ENCODE results near the gene ZP1. TPM values are rescaled to one million over a fixed set of nuclear protein-coding genes. Genes with fewer than 3 reads are reported as not detected.
"Not testable (repeated sequence)": the region's sequence is repeated elsewhere in the genome, so short reads cannot be mapped to it uniquely, and the experiment has no call there.

Gene ZP1, protein sequence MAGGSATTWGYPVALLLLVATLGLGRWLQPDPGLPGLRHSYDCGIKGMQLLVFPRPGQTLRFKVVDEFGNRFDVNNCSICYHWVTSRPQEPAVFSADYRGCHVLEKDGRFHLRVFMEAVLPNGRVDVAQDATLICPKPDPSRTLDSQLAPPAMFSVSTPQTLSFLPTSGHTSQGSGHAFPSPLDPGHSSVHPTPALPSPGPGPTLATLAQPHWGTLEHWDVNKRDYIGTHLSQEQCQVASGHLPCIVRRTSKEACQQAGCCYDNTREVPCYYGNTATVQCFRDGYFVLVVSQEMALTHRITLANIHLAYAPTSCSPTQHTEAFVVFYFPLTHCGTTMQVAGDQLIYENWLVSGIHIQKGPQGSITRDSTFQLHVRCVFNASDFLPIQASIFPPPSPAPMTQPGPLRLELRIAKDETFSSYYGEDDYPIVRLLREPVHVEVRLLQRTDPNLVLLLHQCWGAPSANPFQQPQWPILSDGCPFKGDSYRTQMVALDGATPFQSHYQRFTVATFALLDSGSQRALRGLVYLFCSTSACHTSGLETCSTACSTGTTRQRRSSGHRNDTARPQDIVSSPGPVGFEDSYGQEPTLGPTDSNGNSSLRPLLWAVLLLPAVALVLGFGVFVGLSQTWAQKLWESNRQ
- total RNA-seq, result under 1 TPM in 2 of 3 donors, not detected in 1; 0.32 to 0.73 TPM

DNA sequence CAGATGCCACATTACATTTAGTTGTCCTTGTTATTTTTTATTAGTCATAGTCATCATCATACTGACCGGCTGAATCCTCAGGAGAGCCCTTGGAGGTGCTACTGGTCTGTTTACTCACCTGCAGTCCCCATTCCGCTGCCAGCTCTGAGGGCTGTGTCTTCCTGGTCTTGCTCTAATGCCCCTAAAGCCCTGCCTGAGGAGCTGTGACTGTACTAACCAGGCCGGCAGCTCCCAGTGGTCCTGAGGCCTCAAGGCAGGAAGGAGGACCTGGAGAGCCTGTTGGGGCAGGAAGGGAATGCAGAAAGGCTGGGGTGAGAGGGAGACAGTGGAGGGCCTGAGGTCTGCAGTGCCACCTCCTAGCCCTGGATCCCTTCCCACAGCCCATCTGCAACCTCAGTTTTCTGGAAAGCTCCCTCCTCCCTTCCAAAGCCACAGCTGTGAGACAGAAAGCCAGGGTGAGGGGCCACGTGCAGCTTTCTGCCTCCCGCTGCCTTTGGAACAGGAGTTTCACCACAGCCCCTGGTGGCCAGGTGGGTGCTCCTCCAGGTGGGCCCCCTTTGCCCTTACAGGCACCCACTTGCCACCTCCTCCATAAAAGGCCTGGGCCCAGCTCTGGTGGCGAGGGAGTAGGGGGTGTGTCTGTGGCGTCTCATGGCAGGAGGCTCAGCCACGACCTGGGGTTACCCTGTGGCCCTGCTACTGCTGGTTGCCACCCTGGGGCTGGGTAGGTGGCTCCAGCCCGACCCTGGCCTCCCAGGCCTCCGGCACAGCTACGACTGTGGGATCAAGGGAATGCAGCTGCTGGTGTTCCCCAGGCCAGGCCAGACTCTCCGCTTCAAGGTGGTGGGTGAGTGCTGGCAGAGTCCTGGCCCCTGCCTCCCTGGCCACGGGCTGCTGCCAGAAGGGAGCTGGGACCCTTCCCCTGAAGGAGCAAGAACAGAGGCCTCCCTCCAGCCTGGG lies at the start of gene ZP1:
TSS of gene ZP1 (plus strand) at position 632 of the 960 bp plus-strand sequence. CDS start at position 652, 20 bp downstream.
- TF ChIP-seq POLR2A (IDR thresholded peaks at IDR 0.05) (no peak), CTCF (IDR thresholded peaks at IDR 0.05) (no peak), POLR2AphosphoS5 (IDR thresholded peaks at IDR 0.05) (no peak)

DNA sequence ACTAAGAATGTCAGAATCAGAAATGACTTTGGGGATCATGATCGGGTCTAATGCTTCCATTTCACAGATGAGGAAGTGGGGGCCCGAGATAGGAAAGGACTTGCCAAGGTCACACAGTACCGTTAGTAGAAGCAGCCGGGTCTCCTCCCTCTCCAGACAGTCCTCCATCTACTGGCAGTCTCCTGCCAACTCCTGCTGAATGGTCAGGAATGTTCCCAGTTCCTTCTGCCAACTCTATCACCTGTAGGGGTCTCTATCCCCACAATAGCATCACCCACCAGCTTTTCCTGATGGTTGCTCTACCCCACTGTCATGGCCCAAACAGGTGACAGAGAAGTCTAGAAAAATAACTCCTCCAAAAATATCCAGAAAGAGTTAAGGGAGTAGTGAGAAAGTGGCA lies 49.3 kb upstream of the ZP1 start:
- Histone ChIP-seq H3K27me3 (no peaks in the 10 kb centered on the region), H3K4me3 (no peak overlapping the region), H3K36me3 (no peaks in the 10 kb centered on the region), H3K9me3 (peaks cover 9 to 14% of the 10 kb centered on the region in 2 donors), H3K27ac (no peak overlapping the region), H3K4me1 (no peaks in the 10 kb centered on the region)
- no peak for DNase-seq (ENCODE audit: low spot score in 2 of 2)
- intact Hi-C loops (cut with DNase I; ENCODE audit: low total_unique reads), result no loop called here
- TF ChIP-seq POLR2A (IDR thresholded peaks at IDR 0.05), result no peak
- TF ChIP-seq CTCF (IDR thresholded peaks at IDR 0.05), result no peak
- TF ChIP-seq POLR2AphosphoS5 (IDR thresholded peaks at IDR 0.05), result no peak

More for the DNA sequence above, at the start of gene ZP1:
- intact Hi-C loops (cut with DNase I; ENCODE audit: low total_unique reads), result no loop called here
- Histone ChIP-seq H3K27me3 (no peaks in the 10 kb centered on the region), H3K9me3 (no peaks in the 10 kb centered on the region), H3K4me3 (no peak within 1 kb of the TSS), H3K27ac (no peak within 1 kb of the TSS), H3K36me3 (no peaks in the 10 kb centered on the region), H3K4me1 (no peaks in the 10 kb centered on the region)
- DNase-seq (ENCODE audit: low spot score in 2 of 2), result no peak

- TF ChIP-seq POLR2A (IDR thresholded peaks at IDR 0.05) (no peak), CTCF (IDR thresholded peaks at IDR 0.05) (no peak), POLR2AphosphoS5 (IDR thresholded peaks at IDR 0.05) (no peak)
- no peaks in the 10 kb centered on the region for H3K36me3 ChIP-seq
- no peaks in the 10 kb centered on the region for H3K4me1 ChIP-seq
- no peak overlapping the region for H3K4me3 ChIP-seq
- H3K9me3 ChIP-seq, result peaks cover 2 to 6% of the 10 kb centered on the region in 2 donors
- H3K27ac ChIP-seq, result no peak overlapping the region
- DNase-seq (ENCODE audit: low spot score in 2 of 2), result no peak
- intact Hi-C loops (cut with DNase I; ENCODE audit: low total_unique reads), result no loop called here
- H3K27me3 ChIP-seq, result no peaks in the 10 kb centered on the region
Measured at GRCh38 chr11:60821827-60822599, 45.3 kb upstream of the ZP1 start.

GRCh38 chr11:60823745-60824306 lies 43.5 kb upstream of the ZP1 start:
- H3K4me1 ChIP-seq; intact Hi-C loops (cut with DNase I; ENCODE audit: low total_unique reads); H3K36me3 ChIP-seq; H3K27ac ChIP-seq; H3K9me3 ChIP-seq; H3K4me3 ChIP-seq; H3K27me3 ChIP-seq; DNase-seq (ENCODE audit: low spot score in 2 of 2): not testable (repeated sequence)

DNA sequence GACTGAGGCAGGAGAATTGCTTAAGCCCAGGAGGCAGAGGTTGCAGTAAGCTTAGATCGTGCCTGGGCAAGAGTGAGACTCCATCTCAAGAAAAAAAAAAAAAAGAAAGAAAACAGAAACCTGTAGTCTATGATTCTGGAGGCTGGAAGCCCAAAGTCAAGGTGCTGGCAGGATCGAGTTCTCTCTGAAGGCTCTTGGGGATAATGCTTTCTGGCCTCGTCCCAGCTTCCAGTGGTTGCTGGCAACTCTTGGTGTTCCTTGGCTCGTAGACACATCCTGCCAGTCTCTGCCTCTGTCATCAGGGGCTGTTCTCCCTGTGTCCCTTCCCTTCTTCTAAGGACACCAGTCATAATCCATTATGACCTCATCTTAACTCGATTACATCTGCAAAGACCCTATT lies 42.2 kb upstream of the ZP1 start:
- no peaks in the 10 kb centered on the region for H3K27me3 ChIP-seq
- H3K27ac ChIP-seq, result no peak overlapping the region
- TF ChIP-seq POLR2A (IDR thresholded peaks at IDR 0.05) (no peak), CTCF (IDR thresholded peaks at IDR 0.05) (no peak), POLR2AphosphoS5 (IDR thresholded peaks at IDR 0.05) (no peak)
- DNase-seq (ENCODE audit: low spot score in 2 of 2), result no peak
- no peak overlapping the region for H3K4me3 ChIP-seq
- intact Hi-C loops (cut with DNase I; ENCODE audit: low total_unique reads), result no loop called here
- H3K36me3 ChIP-seq, result no peaks in the 10 kb centered on the region
- H3K9me3 ChIP-seq, result no peaks in the 10 kb centered on the region
- H3K4me1 ChIP-seq, result no peaks in the 10 kb centered on the region

Measured in breast epithelium (tissue), 4 donors.